ENCODE measurements around the gene ANKRD35. TPM values are rescaled to one million over a fixed set of nuclear protein-coding genes. Genes with fewer than 3 reads are reported as not detected.
A peak's percentile ranks its signal among the peaks of the same experiment; 100 is the strongest.
"Not testable (repeated sequence)": the region's sequence is repeated elsewhere in the genome, so short reads cannot be mapped to it uniquely, and the experiment has no call there.

Gene ANKRD35, protein sequence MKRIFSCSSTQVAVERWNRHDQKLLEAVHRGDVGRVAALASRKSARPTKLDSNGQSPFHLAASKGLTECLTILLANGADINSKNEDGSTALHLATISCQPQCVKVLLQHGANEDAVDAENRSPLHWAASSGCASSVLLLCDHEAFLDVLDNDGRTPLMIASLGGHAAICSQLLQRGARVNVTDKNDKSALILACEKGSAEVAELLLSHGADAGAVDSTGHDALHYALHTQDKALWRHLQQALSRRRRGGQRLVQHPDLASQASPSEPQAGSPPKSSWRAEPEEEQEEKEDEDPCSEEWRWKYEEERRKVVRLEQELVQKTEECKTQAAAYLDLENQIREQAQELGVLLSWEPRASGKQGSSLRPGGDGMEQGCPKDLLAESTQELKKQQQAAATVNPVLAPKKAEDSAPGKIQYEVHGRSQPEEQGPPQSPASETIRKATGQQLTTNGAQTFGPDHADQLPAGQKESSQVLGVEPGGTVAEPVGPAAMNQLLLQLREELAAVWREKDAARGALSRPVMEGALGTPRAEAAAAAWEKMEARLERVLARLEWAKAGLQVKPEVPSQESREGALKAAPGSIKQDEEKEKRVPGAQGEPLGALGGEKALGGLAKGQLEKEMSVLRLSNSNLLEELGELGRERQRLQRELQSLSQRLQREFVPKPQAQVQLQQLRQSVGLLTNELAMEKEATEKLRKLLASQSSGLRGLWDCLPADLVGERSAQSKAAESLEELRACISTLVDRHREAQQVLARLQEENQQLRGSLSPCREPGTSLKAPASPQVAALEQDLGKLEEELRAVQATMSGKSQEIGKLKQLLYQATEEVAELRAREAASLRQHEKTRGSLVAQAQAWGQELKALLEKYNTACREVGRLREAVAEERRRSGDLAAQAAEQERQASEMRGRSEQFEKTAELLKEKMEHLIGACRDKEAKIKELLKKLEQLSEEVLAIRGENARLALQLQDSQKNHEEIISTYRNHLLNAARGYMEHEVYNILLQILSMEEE
- 0.27 TPM for total RNA-seq

DNA sequence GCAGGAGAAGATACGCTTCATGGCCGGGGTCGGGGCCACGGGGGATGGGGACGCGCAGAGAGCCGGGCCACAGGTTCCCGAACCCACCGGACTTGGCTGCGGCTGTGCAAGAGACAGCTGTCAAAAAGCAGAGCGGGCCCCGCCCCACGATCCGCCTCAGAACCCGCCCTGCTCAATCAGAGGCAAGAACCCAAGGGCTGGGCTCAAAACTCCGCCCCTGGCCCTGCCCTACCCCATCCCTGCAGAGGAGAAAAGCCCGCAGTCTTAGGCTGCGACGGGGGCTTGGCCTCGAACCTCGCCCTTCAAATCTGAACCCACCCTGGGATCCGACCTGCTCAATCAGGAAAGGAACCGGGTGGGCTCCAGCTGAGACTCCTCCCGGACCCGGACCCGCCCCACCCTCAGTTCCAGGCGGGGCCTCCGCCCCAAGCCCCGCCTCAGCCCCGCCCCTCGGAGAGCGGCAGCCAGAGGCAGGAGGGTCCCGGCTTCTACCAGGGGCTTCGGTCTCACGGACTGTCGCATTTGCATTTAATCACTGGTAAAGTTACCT lies at the start of gene ANKRD35:
TSS of gene ANKRD35 (minus strand) at position 129 of the 550 bp plus-strand sequence. CDS start at position 21, 108 bp downstream.
- peak; percentile 54 to 84 (median 78) for DNase-seq (ENCODE audit: low read depth in 2 of 3, low spot score in 2 of 3)

DNA sequence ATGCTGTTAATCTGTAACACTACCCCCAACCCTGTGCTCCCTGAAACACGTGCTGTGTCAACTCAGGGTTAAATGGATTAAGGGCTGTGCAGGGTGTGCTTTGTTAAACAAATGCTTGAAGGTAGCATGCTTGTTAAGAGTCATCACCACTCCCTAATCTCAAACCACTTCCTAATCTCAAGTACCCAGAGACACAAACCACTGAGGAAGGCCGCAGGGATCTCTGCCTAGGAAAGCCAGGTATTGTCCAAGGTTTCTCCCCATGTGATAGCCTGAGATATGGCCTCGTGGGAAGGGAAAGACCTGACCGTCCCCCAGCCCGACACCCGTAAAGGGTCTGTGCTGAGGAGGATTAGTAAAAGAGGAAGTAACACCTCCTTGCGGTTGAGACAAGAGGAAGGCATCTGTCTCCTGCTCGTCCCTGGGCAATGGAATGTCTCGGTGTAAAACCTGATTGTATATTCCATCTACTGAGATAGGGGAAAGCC lies 46.9 kb upstream of the ANKRD35 start:
- peak in 2 of 3 donors; percentile 61 to 76 for DNase-seq (ENCODE audit: low read depth in 2 of 3, low spot score in 2 of 3)

DNA sequence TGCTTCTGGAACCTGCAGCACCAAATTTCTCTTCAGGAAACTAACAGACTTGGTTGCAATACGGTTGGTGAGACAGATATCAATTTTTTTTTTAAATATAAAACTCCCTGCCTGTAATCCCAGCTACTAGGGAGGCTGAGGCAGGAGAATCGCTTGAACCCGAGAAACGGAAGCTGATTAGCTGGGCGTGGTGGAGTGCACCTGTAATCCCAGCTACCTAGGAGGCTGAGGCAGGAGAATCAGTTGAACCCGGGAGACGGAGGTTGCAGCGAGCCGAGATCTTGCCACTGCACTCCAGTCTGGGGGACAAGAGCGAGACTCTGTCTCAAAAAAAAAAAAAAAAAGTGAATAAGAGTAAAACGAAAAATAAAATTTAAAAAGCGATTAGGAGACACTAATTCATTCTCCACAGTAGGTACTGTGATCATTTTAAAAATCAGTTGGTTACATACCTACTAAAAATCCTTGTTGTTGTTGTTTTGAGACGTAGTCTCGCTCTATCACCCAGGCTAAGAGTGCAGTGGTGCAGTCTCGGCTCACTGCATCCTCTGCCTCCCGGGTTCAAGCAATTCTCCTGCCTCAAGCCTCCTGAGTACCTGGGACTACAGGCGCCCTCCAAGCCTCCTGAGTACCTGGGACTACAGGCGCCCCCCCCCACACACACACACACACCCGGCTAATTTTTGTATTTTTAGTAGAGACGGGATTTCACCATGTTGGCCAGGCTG lies 42.4 kb upstream of the ANKRD35 start:
- DNase-seq (ENCODE audit: low read depth in 2 of 3, low spot score in 2 of 3) = no peak

DNA sequence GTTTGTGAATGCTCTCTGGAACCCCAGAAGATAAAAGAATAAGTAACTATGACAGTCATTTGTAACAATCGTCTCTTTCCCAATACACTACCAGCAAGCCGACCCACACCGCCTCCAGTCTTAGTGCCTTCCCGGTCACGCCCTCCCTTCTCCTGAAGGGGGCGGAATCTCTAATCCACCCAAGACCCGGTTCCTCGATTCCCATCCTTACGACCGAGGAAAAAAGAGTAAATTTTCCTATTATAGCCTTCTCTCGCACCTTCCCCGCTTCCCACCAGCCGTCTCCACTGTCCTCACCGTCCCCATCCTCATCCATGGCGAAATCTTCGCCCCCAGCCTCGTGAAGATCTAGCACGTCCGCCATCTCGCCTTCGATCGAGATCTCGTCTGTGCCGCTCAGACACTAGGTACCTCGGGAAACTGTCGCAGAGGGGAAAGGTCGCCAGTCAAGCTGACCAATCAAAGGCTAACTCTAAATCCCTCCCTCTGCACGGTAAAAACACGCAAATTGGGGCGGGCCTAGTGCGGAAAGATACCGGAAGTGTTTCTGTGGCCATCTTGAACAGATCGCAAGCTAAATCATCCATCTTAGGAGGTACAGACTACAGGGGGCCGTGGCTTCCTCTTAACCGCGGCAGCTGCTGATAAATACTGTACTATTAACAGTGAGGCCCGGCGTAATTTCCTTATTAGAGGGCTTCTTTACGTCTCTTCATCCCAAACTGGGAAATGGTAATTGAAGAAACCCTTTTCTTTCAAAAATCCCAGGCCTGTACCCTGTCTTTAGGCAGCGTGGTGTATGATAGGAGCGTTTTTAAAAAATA lies 41.6 kb upstream of the ANKRD35 start, which contains the start of gene RBM8A:
TSS of gene RBM8A (minus strand) at position 422 of the 824 bp plus-strand sequence. CDS start at position 364, 58 bp downstream.
- peak; percentile 84 to 99 (median 98) for DNase-seq (ENCODE audit: low read depth in 2 of 3, low spot score in 2 of 3)

DNA sequence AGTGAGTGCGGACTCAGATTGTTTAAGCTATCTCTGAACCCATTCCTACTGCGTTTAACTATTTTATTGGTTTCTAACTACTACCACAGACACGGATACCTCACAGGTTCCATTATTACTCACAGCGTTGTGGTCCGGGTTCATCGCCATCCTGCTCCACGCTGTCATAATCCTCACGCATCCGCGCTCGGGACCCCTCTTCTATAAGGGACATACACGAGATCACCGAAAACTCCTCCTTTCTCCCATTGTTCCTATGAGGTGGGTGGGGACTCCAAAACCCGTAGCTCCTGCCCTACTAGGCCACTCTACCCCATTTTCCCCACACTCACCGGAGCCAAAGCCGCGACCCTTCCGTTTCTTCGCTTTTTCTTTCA lies 41.0 kb upstream of the ANKRD35 start:
- DNase-seq (ENCODE audit: low read depth in 2 of 3, low spot score in 2 of 3) = no peak

DNA sequence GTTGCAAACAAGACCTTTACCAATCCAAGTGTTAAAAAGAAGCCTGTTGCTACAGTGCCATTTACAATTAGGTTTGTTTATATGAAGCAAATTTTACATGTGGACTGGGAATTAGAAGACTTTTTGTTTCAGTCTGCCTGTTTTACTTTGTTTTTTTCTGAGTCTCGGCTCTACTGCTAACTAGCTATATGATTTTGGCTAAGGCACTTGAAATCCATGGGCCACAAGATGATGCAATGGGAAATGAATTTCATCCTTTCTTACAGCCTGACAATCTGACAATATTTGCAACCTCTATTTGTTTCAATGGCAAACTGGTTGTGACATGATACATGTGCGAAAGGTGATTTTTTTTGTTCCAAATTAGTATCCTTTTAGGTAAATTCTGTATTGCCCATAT lies 36.6 kb upstream of the ANKRD35 start:
- DNase-seq (ENCODE audit: low read depth in 2 of 3, low spot score in 2 of 3) = no peak

DNA sequence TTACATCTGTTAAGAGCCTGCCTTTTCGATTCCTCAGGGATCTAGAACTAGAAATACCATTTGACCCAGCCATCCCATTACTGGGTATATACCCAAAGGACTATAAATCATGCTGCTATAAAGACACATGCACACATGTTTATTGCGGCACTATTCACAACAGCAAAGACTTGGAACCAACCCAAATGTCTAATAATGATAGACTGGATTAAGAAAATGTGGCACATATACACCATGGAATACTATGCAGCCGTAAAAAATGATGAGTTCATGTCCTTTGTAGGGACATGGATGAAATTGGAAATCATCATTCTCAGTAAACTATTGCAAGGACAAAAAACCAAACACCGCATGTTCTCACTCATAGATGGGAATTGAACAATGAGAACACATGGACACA lies 34.6 kb upstream of the ANKRD35 start:
- not testable (repeated sequence) for DNase-seq (ENCODE audit: low read depth in 2 of 3, low spot score in 2 of 3)

DNA sequence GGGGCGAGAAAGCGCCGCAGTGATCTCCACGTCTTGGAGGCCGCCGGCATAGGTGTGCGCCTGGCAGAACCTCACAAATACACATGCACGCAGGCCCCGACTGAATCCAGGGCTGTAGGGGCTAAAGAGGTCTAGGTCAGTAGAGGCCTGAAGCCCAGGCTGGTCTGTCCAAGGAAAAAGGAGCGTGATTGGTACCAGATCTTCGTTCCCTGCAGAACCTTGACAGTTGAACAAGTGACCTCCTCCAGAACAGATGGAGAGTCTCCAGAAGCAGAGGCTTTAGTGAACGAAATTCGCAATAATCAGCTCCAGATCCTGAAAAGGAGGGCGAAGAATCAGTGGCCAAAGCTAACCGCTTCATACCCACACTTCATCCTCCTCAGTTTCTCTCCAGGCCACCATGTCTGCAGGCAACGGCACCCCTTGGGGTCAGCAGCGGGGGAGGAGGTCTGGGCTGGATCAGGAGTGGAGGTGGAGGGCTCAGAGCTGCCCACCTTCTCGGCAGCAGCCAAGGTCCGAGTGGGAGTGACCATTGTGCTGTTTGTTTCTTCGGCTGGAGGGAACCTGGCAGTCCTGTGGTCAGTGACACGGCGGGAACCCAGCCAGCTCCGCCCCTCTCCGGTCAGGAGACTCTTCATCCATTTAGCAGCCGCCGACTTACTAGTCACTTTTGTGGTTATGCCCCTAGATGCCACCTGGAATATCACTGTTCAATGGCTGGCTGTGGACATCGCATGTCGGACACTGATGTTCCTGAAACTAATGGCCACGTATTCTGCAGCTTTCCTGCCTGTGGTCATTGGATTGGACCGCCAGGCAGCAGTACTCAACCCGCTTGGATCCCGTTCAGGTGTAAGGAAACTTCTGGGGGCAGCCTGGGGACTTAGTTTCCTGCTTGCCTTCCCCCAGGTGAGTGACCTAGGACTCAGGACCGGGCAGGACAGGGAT lies 33.6 kb upstream of the ANKRD35 start:
- peak in 2 of 3 donors; percentile 17 to 24 for DNase-seq (ENCODE audit: low read depth in 2 of 3, low spot score in 2 of 3)

DNA sequence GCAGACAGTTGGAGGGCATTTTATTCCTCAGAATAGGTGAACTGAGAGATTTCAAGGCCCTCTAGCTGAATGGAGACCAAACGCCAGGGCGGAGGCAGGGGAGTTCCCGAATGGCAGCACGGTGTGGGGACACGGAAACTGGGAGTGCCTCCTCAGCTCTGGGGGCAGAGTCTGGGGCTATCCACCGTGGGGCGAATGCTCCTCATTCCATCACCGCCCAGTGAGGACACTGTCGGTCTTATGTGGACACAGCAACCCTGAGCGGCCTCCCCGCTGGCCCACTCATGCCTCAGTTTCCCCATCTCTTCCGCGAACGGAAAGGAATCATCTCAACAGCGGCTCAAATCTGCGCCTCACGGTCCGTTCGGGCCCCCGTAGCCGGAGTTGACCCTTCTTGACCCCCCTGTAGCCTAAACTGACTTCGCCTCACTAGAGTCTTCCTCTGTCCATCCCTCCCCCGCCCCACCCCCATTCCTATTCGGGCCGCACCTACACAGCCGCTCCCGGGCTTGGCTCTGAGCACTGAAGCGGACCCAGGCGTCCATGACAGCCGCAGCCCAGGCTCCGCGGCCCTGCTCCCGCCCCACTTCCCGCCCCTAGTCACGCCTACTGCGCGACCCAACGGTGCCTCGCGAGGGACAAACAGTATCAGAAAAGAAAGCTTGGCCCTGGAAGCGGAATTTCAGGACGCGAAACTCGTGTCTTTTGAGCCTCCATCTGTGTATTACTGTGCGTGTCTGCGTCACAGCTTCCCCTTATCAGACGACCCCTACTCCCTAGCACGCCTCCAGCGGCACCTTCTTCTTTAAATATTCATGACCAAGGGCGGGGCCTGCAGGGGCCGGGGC lies 32.7 kb upstream of the ANKRD35 start, which contains the start of gene PEX11B:
TSS of gene PEX11B (minus strand) at position 574 of the 848 bp plus-strand sequence. CDS start at position 545, 29 bp downstream.
- DNase-seq (ENCODE audit: low read depth in 2 of 3, low spot score in 2 of 3) = peak; percentile 91 to 99 (median 99)

DNA sequence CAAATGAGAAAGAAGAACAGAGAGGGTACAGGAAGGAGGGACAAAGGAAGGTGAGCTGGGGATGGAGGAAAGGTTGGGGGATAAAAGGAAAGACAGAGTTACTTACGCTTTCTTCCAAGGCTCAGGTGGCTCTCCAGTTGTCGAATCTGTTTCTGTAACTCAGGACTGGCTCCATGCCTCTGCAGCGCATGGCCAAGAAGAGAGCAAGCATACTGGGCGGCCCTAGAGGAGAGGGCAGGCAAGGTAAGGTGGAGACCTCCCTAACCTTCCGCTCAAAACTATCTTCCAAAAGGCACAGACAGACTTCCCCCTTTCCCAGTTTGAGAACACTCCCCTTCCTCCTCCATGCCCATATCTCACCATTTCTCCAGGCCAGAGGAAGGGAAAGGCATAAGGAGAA lies 31.9 kb upstream of the ANKRD35 start:
- DNase-seq (ENCODE audit: low read depth in 2 of 3, low spot score in 2 of 3) = no peak

DNA sequence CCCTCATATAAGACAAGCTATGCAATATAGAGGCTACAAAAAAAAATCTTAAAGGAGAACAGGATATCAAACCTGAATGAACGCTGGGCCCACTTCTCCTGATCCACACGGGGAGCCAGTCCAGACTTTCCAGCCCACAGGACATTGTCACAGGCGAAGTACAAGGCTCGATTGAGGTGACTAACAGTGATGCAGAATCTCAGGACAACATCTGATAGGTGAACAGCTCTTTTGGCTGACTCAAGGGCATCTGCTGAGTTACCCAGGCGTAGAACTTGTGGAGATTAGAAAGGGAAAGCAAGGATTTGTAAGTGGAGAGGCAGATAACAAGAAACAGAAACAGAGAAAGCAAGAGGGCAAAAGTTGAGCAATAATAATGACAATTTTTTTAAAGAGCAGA lies 31.1 kb upstream of the ANKRD35 start:
- DNase-seq (ENCODE audit: low read depth in 2 of 3, low spot score in 2 of 3) = no peak

DNA sequence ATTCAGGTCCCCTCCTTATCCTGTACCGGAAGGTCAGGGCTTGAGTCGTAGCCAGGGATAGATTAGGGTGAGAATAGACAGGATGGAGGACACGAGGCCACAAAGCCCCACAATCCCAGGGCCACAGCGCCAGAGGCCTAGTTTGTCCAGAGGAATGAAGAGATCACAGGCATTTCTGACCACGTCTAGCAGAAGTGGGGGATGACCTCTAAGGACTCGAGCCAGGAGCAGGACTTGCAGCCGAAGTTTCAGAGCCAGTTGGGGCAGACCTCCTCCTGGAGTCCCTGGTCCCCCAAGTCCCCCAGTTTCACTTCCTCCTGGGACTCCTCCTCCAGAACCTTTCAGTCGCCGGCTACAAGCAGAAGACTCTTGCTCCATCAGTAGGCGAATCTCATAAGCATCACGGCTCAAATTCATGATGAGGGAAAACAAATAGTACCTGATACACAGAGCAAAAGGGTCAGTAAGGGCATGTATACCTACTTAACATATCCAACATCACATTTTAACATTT lies 26.5 kb upstream of the ANKRD35 start:
- no peak for DNase-seq (ENCODE audit: low read depth in 2 of 3, low spot score in 2 of 3)

DNA sequence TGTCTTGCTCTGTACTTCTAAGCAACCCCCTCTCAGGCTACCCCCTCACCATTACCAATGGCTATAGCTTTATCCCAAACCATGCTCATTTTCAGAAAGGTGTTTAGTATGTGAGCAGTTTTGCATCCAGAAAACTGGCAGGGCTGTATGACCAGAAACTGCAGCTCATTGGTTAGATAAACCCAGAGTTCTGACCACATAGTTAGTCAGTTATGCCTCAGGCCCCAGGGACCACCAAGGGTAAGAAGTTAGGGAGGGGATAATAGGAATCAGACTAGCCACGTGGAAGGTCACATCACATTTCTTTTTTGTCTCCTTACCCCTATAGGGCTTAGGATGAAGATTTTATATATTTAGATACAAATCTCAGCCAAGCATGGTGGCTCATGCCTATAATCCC lies 23.0 kb upstream of the ANKRD35 start:
- no peak for DNase-seq (ENCODE audit: low read depth in 2 of 3, low spot score in 2 of 3)

DNA sequence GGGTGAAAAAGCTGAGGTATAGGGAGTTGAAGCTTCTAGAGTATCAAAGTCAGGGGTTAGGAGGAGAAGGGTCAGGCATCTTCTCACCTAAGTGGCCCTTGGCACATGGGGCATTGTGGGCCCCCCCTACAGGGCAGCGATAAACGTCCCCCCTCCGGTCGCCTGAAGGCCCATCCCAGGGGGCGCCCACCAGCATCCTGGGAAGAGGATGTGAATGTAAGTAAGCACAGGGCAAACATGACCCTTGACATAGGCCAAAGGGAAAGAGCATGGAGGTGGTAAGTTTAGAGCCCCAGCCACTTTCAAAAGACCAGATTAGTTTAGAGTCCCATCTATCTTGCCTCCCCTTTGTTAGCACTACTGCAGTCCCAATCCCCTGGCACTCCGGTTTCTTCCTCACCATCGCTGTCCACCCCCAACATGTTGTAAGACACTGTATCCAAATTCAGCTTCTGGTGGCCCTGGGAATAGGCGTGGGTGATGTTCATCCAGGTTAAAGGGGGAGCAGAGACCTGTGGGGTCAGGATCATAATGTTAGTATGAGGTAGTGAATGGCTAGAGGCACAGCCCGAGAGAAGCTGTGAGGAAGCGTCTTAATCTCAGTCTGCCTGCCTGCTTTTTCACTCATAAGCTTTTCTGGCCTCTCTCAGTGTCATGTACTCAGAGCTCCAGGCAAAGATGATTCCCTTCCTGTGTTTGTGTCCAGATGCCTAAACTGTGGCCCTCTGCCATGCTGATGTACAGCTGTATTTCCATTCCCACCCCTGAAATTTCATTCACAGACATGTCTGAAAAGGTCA lies 21.5 kb upstream of the ANKRD35 start:
- DNase-seq (ENCODE audit: low read depth in 2 of 3, low spot score in 2 of 3) = no peak

DNA sequence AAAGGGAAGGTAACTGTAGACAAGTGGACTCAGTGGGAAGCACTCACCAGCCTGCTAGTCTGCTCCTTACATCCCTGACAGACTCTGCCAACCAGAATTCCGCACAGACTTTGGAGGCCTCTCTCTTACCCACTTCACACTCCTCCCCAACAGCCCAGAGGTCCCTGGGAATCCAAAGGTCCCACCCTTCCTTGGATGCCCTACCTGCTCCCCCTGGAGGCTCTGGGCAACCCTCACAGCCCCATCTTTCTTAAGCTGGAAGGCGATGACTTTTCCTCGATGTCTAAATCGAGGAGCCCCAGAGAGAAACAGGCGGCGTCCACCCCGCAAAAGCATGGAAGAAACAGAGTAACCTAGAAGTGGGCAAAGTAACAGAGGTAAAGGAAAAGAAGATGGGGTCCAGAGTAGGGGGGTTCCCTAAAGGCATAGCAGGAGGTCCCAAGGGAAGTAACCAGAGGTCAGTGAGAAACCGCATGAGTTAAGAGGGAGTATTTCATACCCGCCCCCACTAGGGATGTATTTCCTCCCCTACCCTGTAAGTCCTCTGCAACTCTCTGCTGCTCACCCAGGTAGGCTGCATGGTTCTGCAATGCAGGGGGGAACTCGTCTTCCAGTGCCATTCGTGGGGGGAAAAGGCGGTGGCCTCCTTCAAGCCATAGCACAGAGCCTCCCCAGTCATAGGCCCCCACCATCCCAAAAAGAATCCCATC lies 15.8 kb upstream of the ANKRD35 start:
- no peak for DNase-seq (ENCODE audit: low read depth in 2 of 3, low spot score in 2 of 3)

All from hematopoietic multipotent progenitor cell (in vitro differentiated cells).